SK-N-SH treated with all-trans-retinoic acid at 6 μM for 48 hours (cell line): ENCODE measurements around the gene CCND2.

Experiments
- ATAC-seq: fragments of 200-7000 bp; cut with Tn5 transposase; 3 replicates; pipeline ENCODE4 v1.9.1; 2020; ENCODE audit warnings: mild to moderate bottlenecking, moderate library complexity
- ARNTL ChIP-seq: fragments of 450-650 bp; formaldehyde crosslinking; IDR thresholded peaks from 2 replicates; pipeline ENCODE4 v1.5.0; 2020; ENCODE audit warnings: low read depth, mild to moderate bottlenecking, moderate library complexity, borderline replicate concordance
- BACH2 ChIP-seq: fragments of 250-450 bp; sonication (Bioruptor Pico); IDR thresholded peaks from 2 replicates; pipeline ENCODE4 v1.9.0; 2021; ENCODE audit warnings: mild to moderate bottlenecking, borderline replicate concordance
- CREB5 ChIP-seq: fragments of 250-450 bp; sonication (Bioruptor Pico); IDR thresholded peaks from 2 replicates; pipeline ENCODE4 v1.5.1; 2020; ENCODE audit warnings: low read depth, mild to moderate bottlenecking, moderate library complexity
- CSDC2 ChIP-seq: fragments of 250-450 bp; sonication (Bioruptor Pico); IDR thresholded peaks from 2 replicates; pipeline ENCODE4 v1.5.0; 2020; ENCODE audit warnings: mild to moderate bottlenecking, moderate library complexity
- ESRRG ChIP-seq: fragments of 250-450 bp; sonication (Bioruptor Pico); IDR thresholded peaks from 2 replicates; pipeline ENCODE4 v1.6.1; 2021; ENCODE audit warnings: mild to moderate bottlenecking
- GLIS3 ChIP-seq: fragments of 250-450 bp; sonication (Bioruptor Pico); IDR thresholded peaks from 2 replicates; pipeline ENCODE4 v1.5.0; 2020; ENCODE audit warnings: mild to moderate bottlenecking, moderate library complexity
- ISL1 ChIP-seq: fragments of 250-450 bp; sonication (Bioruptor Pico); IDR thresholded peaks from 2 replicates; pipeline ENCODE4 v2.1.2; 2022; ENCODE audit warnings: mild to moderate bottlenecking, moderate library complexity
- OSR1 ChIP-seq: fragments of 250-450 bp; sonication (Bioruptor Pico); IDR thresholded peaks from 2 replicates; pipeline ENCODE4 v1.8.0; 2022; ENCODE audit warnings: moderate library complexity, mild to moderate bottlenecking, inconsistent platforms
- PATZ1 ChIP-seq: fragments of 250-450 bp; sonication (Bioruptor Pico); IDR thresholded peaks from 2 replicates; pipeline ENCODE4 v1.8.0; 2020; ENCODE audit warnings: mild to moderate bottlenecking, moderate library complexity, borderline replicate concordance
- PPARA ChIP-seq: fragments of 250-450 bp; sonication (Bioruptor Pico); IDR thresholded peaks from 2 replicates; pipeline ENCODE4 v1.5.0; 2020; ENCODE audit warnings: mild to moderate bottlenecking, borderline replicate concordance
- RARB ChIP-seq: fragments of 250-450 bp; sonication (Bioruptor Pico); IDR thresholded peaks from 2 replicates; pipeline ENCODE4 v1.8.0; 2021; ENCODE audit warnings: mild to moderate bottlenecking, moderate library complexity
- TCF4 ChIP-seq: fragments of 250-450 bp; sonication (Bioruptor Pico); IDR thresholded peaks from 2 replicates; pipeline ENCODE4 v1.8.0; 2021; ENCODE audit warnings: mild to moderate bottlenecking, moderate library complexity, borderline replicate concordance
- TOX ChIP-seq: fragments of 250-450 bp; sonication (Bioruptor Pico); IDR thresholded peaks from 2 replicates; pipeline ENCODE4 v1.8.0; 2021; ENCODE audit warnings: mild to moderate bottlenecking, moderate library complexity, borderline replicate concordance
- TSHZ2 ChIP-seq: fragments of 250-450 bp; sonication (Bioruptor Pico); IDR thresholded peaks from 2 replicates; pipeline ENCODE4 v1.5.0; 2020; ENCODE audit warnings: mild to moderate bottlenecking, moderate library complexity
- ZC3H10 ChIP-seq: fragments of 250-450 bp; sonication (Bioruptor Pico); IDR thresholded peaks from 2 replicates; pipeline ENCODE4 v1.5.1; 2021; ENCODE audit warnings: mild to moderate bottlenecking, moderate library complexity
- ZFP3 ChIP-seq: fragments of 250-450 bp; sonication (Bioruptor Pico); IDR thresholded peaks from 2 replicates; pipeline ENCODE4 v1.5.0; 2020; ENCODE audit warnings: mild to moderate bottlenecking, moderate library complexity
- ZFP30 ChIP-seq: fragments of 450-650 bp; formaldehyde crosslinking; IDR thresholded peaks from 2 replicates; pipeline ENCODE4 v1.5.0; 2022; ENCODE audit warnings: mild to moderate bottlenecking, moderate library complexity
- ZNF565 ChIP-seq: fragments of 450-650 bp; formaldehyde crosslinking; conservative IDR thresholded peaks from 2 replicates; pipeline ENCODE4 v1.5.0; 2020; ENCODE audit warnings: low read depth, mild to moderate bottlenecking, moderate library complexity
- ZNF70 ChIP-seq: fragments of 450-650 bp; formaldehyde crosslinking; IDR thresholded peaks from 2 replicates; pipeline ENCODE4 v1.5.0; 2020; ENCODE audit warnings: mild to moderate bottlenecking, moderate library complexity
- ZNF8 ChIP-seq: fragments of 450-650 bp; formaldehyde crosslinking; IDR thresholded peaks from 2 replicates; pipeline ENCODE4 v1.5.0; 2020; ENCODE audit warnings: mild to moderate bottlenecking, moderate library complexity
- TF ChIP-seq, protein P1 (sequence below): fragments of 250-450 bp; sonication (Bioruptor Pico); IDR thresholded peaks from 2 replicates; pipeline ENCODE4 v1.5.1; 2021; ENCODE audit warnings: mild to moderate bottlenecking, moderate library complexity

CCND2 gene

DNA sequence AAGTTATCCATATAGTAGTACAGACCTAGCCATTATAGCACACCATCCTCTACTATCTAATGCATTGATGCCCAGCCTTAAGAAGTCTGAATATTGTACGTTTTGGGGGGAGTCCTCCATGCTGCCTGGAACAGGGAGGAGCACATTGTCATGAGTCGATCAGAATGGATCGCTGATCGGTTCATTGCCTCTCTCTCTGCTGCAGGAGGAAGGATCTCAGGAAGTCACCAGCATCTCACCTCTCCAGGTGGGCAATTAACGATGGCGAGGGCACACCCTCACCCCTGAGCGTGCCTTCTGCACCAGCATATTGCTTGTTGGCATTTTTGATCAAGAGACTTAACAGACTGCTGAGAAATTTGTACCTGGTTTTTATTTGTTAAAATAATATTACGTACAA is 11.5 kb downstream of the CCND2 start:
- no peak for TF ChIP-seq ZNF565 (CRISPR knock-in tag)
- no peak for TF ChIP-seq PPARA (CRISPR knock-in tag)
- TF ChIP-seq ZFP3 (CRISPR knock-in tag) = no peak
- TF ChIP-seq PATZ1 (CRISPR knock-in tag) = no peak
- TF ChIP-seq, protein P1, sequence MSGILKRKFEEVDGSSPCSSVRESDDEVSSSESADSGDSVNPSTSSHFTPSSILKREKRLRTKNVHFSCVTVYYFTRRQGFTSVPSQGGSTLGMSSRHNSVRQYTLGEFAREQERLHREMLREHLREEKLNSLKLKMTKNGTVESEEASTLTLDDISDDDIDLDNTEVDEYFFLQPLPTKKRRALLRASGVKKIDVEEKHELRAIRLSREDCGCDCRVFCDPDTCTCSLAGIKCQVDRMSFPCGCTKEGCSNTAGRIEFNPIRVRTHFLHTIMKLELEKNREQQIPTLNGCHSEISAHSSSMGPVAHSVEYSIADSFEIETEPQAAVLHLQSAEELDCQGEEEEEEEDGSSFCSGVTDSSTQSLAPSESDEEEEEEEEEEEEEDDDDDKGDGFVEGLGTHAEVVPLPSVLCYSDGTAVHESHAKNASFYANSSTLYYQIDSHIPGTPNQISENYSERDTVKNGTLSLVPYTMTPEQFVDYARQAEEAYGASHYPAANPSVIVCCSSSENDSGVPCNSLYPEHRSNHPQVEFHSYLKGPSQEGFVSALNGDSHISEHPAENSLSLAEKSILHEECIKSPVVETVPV = no peak
- no peak for TF ChIP-seq CSDC2 (CRISPR knock-in tag)
- no peak for TF ChIP-seq ESRRG (CRISPR knock-in tag)
- TF ChIP-seq ZC3H10 (CRISPR knock-in tag) = no peak
- TF ChIP-seq ZNF8 (CRISPR knock-in tag) = no peak
- TF ChIP-seq, all 23 proteins: peak for 0
- ATAC-seq = no peak

DNA sequence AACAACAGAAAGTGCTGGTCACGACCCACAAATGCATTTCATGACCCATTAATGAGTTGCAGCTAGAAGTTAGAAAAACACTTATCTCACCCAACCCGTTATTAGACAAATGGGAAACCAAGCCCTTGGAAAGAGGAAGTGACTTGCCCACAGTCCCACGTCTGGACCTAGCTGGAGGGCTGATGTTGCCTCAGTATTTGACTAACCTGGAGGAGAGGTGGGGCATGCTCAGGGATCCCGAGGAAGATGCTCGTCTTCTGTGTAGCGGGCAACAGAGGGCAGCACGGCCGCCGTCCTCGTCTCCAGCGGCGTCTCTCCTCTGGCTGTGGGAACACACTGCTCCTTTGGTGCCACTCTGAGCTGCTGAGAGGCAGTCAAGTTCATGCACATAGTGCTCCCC is 12.7 kb downstream of the CCND2 start:
- TF ChIP-seq ISL1 (CRISPR knock-in tag) = no peak
- no peak for TF ChIP-seq TSHZ2 (CRISPR knock-in tag)
- TF ChIP-seq PPARA (CRISPR knock-in tag) = no peak
- TF ChIP-seq ZFP30 (CRISPR knock-in tag) = no peak
- no peak for TF ChIP-seq RARB (CRISPR knock-in tag)
- TF ChIP-seq ARNTL (CRISPR knock-in tag) = no peak
- TF ChIP-seq ESRRG (CRISPR knock-in tag) = no peak
- TF ChIP-seq ZNF565 (CRISPR knock-in tag) = no peak
- TF ChIP-seq ZNF70 (CRISPR knock-in tag) = no peak
- TF ChIP-seq ZNF8 (CRISPR knock-in tag) = no peak
- no peak for TF ChIP-seq TCF4
- no peak for TF ChIP-seq PATZ1 (CRISPR knock-in tag)
- TF ChIP-seq GLIS3 (CRISPR knock-in tag) = no peak
- peak; percentile 30; the same call in 1 of the 3 replicates for ATAC-seq

DNA sequence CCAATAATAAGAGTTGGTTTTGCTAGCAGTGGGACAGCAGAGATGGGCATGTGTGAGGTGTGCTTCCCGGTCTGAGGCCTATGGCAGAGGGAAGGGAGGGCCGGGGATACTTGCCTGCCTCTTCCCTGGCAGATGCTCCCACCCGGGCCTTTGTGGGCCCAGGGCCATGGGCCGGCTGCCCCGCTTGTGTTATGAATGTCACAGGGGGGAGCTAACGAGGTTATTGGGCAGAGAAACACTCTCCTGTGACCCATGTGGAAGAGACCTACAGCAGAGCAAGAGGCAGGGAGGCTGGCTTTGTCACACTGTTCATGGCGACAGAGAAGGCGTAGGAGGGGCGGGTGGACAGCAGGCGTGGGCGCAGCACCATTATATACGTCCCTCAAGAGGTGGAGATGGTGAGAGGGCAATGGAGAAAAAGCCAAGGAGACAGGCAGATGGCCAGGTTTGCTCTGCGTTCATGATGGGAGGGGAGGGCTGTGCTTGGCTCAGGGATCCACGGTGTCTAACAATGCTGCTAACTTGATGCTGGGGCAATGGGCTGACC is 13.3 kb downstream of the CCND2 start:
- ATAC-seq = no peak
- TF ChIP-seq ZC3H10 (CRISPR knock-in tag) (no peak), PPARA (CRISPR knock-in tag) (no peak), OSR1 (no peak), TOX (CRISPR knock-in tag) (no peak), ZNF8 (CRISPR knock-in tag) (no peak), CREB5 (CRISPR knock-in tag) (no peak), ESRRG (CRISPR knock-in tag) (no peak), ZFP30 (CRISPR knock-in tag) (no peak), PATZ1 (CRISPR knock-in tag) (no peak), ISL1 (CRISPR knock-in tag) (no peak), BACH2 (CRISPR knock-in tag) (no peak), GLIS3 (CRISPR knock-in tag) (no peak), ARNTL (CRISPR knock-in tag) (no peak)
- TF ChIP-seq, protein P1 = no peak
